Neural cell (in vitro differentiated cells): ENCODE data around the gene KLF9. TPM values are rescaled to one million over a fixed set of nuclear protein-coding genes. Genes with fewer than 3 reads are reported as not detected.

Source experiments
- H2AFZ ChIP-seq: fragments of 200-600, 300-800 bp; sonication (generic), shearing (Covaris generic); 2 replicates; pipeline ENCODE4 v1.6.0; 2014; ENCODE audit warnings: low read depth, mild to moderate bottlenecking, antibody characterized with exemption, low read length, moderate library complexity
- H3F3A ChIP-seq: fragments of 200-600 bp; shearing (Covaris generic); 2 replicates; pipeline ENCODE4 v1.6.1; 2016; ENCODE audit warnings: mild to moderate bottlenecking, moderate library complexity, mixed read lengths, antibody characterized with exemption, low read length; ENCODE audit not compliant: insufficient read depth, poor library complexity, severe bottlenecking
- H3K27ac ChIP-seq: fragments of 200-600, 300-800 bp; sonication (generic), shearing (Covaris generic); 2 replicates; pipeline ENCODE4 v1.5.1; 2014; ENCODE audit warnings: mild to moderate bottlenecking, low read length, moderate library complexity
- H3K27me3 ChIP-seq: fragments of 300-800, 200-600 bp; sonication (generic), shearing (Covaris generic); 2 replicates; pipeline ENCODE4 v1.6.0; 2014; ENCODE audit warnings: mild to moderate bottlenecking, low read depth, low read length, moderate library complexity; ENCODE audit not compliant: insufficient read depth
- H3K36me3 ChIP-seq: fragments of 300-800, 200-600 bp; sonication (generic), shearing (Covaris generic); 2 replicates; pipeline ENCODE4 v1.5.1; 2014; ENCODE audit warnings: mild to moderate bottlenecking, antibody characterized with exemption, low read length, moderate library complexity; ENCODE audit not compliant: insufficient read depth
- H3K4me2 ChIP-seq: fragments of 300-800, 200-600 bp; sonication (generic), shearing (Covaris generic); 2 replicates; pipeline ENCODE4 v1.6.0; 2014; ENCODE audit warnings: mild to moderate bottlenecking, low read length
- H3K4me3 ChIP-seq: fragments of 300-800, 200-600 bp; sonication (generic), shearing (Covaris generic); 2 replicates; pipeline ENCODE4 v1.5.1; 2014; ENCODE audit warnings: mild to moderate bottlenecking, low read length, moderate library complexity
- H3K79me2 ChIP-seq: fragments of 200-600 bp; shearing (Covaris generic); replicated peaks from 2 replicates; pipeline ENCODE4 v1.6.0; 2014; ENCODE audit warnings: mild to moderate bottlenecking, low read length, moderate library complexity; ENCODE audit not compliant: insufficient read depth
- H3K9ac ChIP-seq: fragments of 300-800, 200-600 bp; sonication (generic), shearing (Covaris generic); 2 replicates; pipeline ENCODE4 v1.6.1; 2016; ENCODE audit warnings: mild to moderate bottlenecking, low read length, mixed read lengths
- H3K9me2 ChIP-seq: fragments of 200-600 bp; shearing (Covaris generic); 2 replicates; pipeline ENCODE4 v1.6.1; 2016; ENCODE audit warnings: mild to moderate bottlenecking, low read length, mixed read lengths; ENCODE audit not compliant: insufficient read depth
- H3K9me3 ChIP-seq: fragments of 200-600, 300-800 bp; sonication (generic), shearing (Covaris generic); 2 replicates; pipeline ENCODE4 v1.6.1; 2016; ENCODE audit warnings: mild to moderate bottlenecking, mixed run types, low read length, moderate library complexity, mixed read lengths
- H4K20me1 ChIP-seq: fragments of 200-600 bp; shearing (Covaris generic); 2 replicates; pipeline ENCODE4 v1.6.1; 2016; ENCODE audit warnings: mild to moderate bottlenecking, mixed run types; ENCODE audit not compliant: insufficient read depth
- CTCF ChIP-seq: fragments of 450-650 bp; IDR thresholded peaks from 2 replicates; pipeline ENCODE4 v1.5.1; 2014; ENCODE audit warnings: antibody characterized with exemption, mild to moderate bottlenecking, moderate library complexity; ENCODE audit not compliant: poor library complexity, severe bottlenecking
- EP300 ChIP-seq: fragments of 450-650 bp; conservative IDR thresholded peaks from 2 replicates; pipeline ENCODE4 v1.6.1; 2014; ENCODE audit warnings: antibody characterized with exemption, mild to moderate bottlenecking, moderate library complexity; ENCODE audit not compliant: poor library complexity, severe bottlenecking
- EZH2 ChIP-seq: fragments of 200-600, 300-800 bp; shearing (Covaris generic), sonication (generic); IDR thresholded peaks from 2 replicates; pipeline ENCODE4 v1.6.1; 2014; ENCODE audit warnings: antibody characterized with exemption, low read length, borderline replicate concordance, mild to moderate bottlenecking; ENCODE audit not compliant: insufficient read depth, poor library complexity, severe bottlenecking
- MXI1 ChIP-seq: fragments of 450-650 bp; conservative IDR thresholded peaks from 2 replicates; pipeline ENCODE4 v1.6.1; 2014; ENCODE audit warnings: antibody characterized with exemption, mild to moderate bottlenecking; ENCODE audit not compliant: poor library complexity, severe bottlenecking
- POLR2AphosphoS5 ChIP-seq: IDR thresholded peaks from 2 replicates; pipeline ENCODE4 v1.6.1; 2012
- RAD21 ChIP-seq: fragments of 450-650 bp; conservative IDR thresholded peaks from 2 replicates; pipeline ENCODE4 v1.6.1; 2014; ENCODE audit warnings: antibody characterized with exemption, mild to moderate bottlenecking, moderate library complexity
- SMC3 ChIP-seq: fragments of 450-650 bp; conservative IDR thresholded peaks from 2 replicates; pipeline ENCODE4 v1.6.1; 2014; ENCODE audit warnings: antibody characterized with exemption, mild to moderate bottlenecking, moderate library complexity; ENCODE audit not compliant: poor library complexity
- TAF1 ChIP-seq: IDR thresholded peaks from 2 replicates; pipeline ENCODE4 v1.6.1; 2012; ENCODE audit warnings: low read depth
- polyA plus RNA-seq: library from polyadenylated mRNA; depleted of rRNA; stranded (reverse); fragments of >200 nt; gene quantifications from 2 replicates; pipeline ENCODE4 v1.2.3, GENCODE V29; 2014
- TF ChIP-seq, protein P1 (sequence below): IDR thresholded peaks from 2 replicates; pipeline ENCODE4 v1.6.1; 2012; ENCODE audit warnings: borderline replicate concordance

Gene KLF9
- polyA plus RNA-seq, 1 donor from 2014 or later, result 0.11 TPM

DNA sequence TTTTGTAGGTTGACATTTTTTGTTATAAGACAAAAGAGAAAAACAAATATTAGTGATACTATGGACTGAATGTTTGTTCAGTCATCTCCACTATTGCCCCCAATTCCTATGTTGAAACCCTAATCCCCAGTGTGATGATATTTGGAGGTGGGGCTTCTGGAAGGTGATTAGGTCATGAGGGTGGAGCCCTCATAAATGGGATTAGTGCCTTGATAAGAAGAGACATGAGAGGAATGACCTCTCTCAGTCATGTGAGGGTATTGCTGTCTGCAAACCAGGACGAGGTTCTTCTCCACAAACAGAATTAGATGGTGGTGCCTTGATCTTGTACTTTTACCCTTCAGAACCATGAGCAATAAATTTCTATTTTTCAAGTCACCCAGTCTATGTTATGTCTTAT lies 34.5 kb upstream of the KLF9 start:
- Histone ChIP-seq H3K27me3 (no peaks in the 10 kb centered on the region), H3K4me3 (no peak overlapping the region), H2AFZ (no peak overlapping the region), H3K36me3 (no peaks in the 10 kb centered on the region), H3F3A (no peaks in the 10 kb centered on the region), H3K9ac (no peak overlapping the region), H3K27ac (no peak overlapping the region), H3K79me2 (no peaks in the 10 kb centered on the region), H3K4me2 (no peak overlapping the region), H4K20me1 (no peaks in the 10 kb centered on the region), H3K9me2 (no peaks in the 10 kb centered on the region), H3K9me3 (no peaks in the 10 kb centered on the region)
- no peak for TF ChIP-seq POLR2AphosphoS5
- no peak for TF ChIP-seq MXI1
- no peak for TF ChIP-seq TAF1
- no peak for TF ChIP-seq EP300
- no peak for TF ChIP-seq CTCF
- TF ChIP-seq, protein P1, sequence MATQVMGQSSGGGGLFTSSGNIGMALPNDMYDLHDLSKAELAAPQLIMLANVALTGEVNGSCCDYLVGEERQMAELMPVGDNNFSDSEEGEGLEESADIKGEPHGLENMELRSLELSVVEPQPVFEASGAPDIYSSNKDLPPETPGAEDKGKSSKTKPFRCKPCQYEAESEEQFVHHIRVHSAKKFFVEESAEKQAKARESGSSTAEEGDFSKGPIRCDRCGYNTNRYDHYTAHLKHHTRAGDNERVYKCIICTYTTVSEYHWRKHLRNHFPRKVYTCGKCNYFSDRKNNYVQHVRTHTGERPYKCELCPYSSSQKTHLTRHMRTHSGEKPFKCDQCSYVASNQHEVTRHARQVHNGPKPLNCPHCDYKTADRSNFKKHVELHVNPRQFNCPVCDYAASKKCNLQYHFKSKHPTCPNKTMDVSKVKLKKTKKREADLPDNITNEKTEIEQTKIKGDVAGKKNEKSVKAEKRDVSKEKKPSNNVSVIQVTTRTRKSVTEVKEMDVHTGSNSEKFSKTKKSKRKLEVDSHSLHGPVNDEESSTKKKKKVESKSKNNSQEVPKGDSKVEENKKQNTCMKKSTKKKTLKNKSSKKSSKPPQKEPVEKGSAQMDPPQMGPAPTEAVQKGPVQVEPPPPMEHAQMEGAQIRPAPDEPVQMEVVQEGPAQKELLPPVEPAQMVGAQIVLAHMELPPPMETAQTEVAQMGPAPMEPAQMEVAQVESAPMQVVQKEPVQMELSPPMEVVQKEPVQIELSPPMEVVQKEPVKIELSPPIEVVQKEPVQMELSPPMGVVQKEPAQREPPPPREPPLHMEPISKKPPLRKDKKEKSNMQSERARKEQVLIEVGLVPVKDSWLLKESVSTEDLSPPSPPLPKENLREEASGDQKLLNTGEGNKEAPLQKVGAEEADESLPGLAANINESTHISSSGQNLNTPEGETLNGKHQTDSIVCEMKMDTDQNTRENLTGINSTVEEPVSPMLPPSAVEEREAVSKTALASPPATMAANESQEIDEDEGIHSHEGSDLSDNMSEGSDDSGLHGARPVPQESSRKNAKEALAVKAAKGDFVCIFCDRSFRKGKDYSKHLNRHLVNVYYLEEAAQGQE, result no peak

DNA sequence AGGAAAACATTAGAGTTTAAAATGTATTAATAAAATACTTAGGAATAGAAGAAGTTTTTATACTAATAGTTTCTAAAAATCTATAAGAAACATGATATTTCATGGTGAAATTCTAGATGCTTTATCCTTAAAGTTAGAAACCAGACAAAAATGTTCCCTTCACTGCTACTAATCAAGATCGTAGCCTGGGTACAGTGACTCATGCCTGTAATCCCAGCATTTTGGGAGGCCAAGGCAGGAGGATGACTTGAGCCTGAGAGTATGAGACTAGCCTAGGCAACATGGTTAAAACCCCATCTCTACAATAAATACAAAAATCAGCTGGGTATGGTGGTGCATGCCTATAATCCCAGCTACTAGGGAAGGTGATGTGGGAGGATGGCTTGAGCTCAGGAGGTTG lies 30.4 kb upstream of the KLF9 start:
- no peaks in the 10 kb centered on the region for H3F3A ChIP-seq
- H3K4me3 ChIP-seq, result no peak overlapping the region
- H3K27me3 ChIP-seq, result no peaks in the 10 kb centered on the region
- no peaks in the 10 kb centered on the region for H3K79me2 ChIP-seq
- H3K9ac ChIP-seq, result no peak overlapping the region
- no peaks in the 10 kb centered on the region for H4K20me1 ChIP-seq
- no peaks in the 10 kb centered on the region for H3K36me3 ChIP-seq
- no peak overlapping the region for H3K27ac ChIP-seq
- no peaks in the 10 kb centered on the region for H3K9me2 ChIP-seq
- H2AFZ ChIP-seq, result no peak overlapping the region
- no peaks in the 10 kb centered on the region for H3K9me3 ChIP-seq
- no peak for TF ChIP-seq RAD21
- TF ChIP-seq EZH2, result no peak
- no peak for TF ChIP-seq CTCF
- no peak for TF ChIP-seq POLR2AphosphoS5
- no peak for TF ChIP-seq MXI1
- TF ChIP-seq SMC3, result no peak
- no peak for TF ChIP-seq EP300
- H3K4me2 ChIP-seq, result no peak overlapping the region
